SK-N-MC (cell line): ENCODE results near the gene ODF2L.

ENCODE experiments used
- EZH2 ChIP-seq: fragments of 200-600 bp; sonication (generic); IDR thresholded peaks from one replicate; pipeline ENCODE4 v1.6.1; 2017; ENCODE audit warnings: antibody characterized with exemption
- POLR2AphosphoS5 ChIP-seq: IDR thresholded peaks from 2 replicates; pipeline ENCODE4 v1.6.1; 2012; ENCODE audit warnings: mild to moderate bottlenecking, low read depth, low read length, borderline replicate concordance

DNA sequence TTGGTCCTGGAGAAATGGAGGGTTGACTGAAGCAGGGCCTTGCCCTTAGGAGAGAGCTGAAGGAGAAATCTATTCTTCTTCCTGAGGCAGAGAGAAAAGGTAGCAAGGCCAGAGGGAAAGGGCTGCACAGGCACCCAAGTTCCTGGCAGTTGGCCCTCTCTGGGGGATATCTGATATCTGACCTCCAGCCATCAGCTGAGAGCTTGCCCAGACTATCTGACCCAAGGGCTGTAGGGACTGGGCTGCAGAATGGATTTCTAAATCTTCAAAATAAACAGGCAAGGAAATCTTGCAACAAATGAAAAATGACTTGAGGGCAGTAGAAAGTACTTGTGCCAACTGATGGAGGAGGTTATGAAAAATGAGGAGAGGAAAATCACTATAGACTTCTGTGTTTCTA, 27.4 kb upstream of the ODF2L start:
- TF ChIP-seq POLR2AphosphoS5 (no peak), EZH2 (no peak)
